AG04449 (cell line): ENCODE data around the gene DHRS9.

ENCODE experiments used
- CTCF ChIA-PET: fragments of 350-600 bp; formaldehyde crosslinking; extraction: SDS; loops from one replicate; lab custom pipeline; 2021; ENCODE audit warnings: antibody characterized with exemption; lab: Yijun Ruan, JAX
- POLR2A ChIA-PET: fragments of 400-600, 350-600 bp; formaldehyde crosslinking; extraction: SDS; loops from one replicate; lab custom pipeline; 2020; ENCODE audit warnings: antibody characterized with exemption, inconsistent platforms; lab: Yijun Ruan, JAX
- DNase-seq: peaks from one replicate; pipeline ENCODE4 v3.0.0-alpha.2; 2010; ENCODE audit warnings: low read depth, low spot score
- H3K4me3 ChIP-seq: 2 replicates; pipeline ENCODE4 v1.5.1; 2011; ENCODE audit warnings: low read depth, mild to moderate bottlenecking, control low read depth, low read length
- CTCF ChIP-seq: IDR thresholded peaks from one replicate; pipeline ENCODE4 v1.5.1; 2011; ENCODE audit warnings: mild to moderate bottlenecking, moderate library complexity, low read length, control low read depth, inconsistent platforms; ENCODE audit not compliant: insufficient read depth; ENCODE audit errors: missing control alignments

DHRS9 gene

GRCh38 chr2:169069341-169069740 lies at the start of gene DHRS9:
DHRS9 (plus strand) TSS chr2:169069563; CDS start chr2:169081582, 12,019 bp downstream.
- POLR2A ChIA-PET = no interaction called here
- TF ChIP-seq CTCF = no peak
- CTCF ChIA-PET = no interaction called here
- no peak within 1 kb of the TSS for H3K4me3 ChIP-seq
- no peak for DNase-seq

- H3K4me3 ChIP-seq = no peak overlapping the region
- no peak for TF ChIP-seq CTCF
- ChIA-PET POLR2A (no interaction called here), CTCF (no interaction called here)
- DNase-seq = no peak
These were observed 46.2 kb upstream of the DHRS9 start for GRCh38 chr2:169023161-169023560.

GRCh38 chr2:169026056-169026455 lies 43.3 kb upstream of the DHRS9 start:
- no peak overlapping the region for H3K4me3 ChIP-seq
- ChIA-PET CTCF (no interaction called here), POLR2A (no interaction called here)
- TF ChIP-seq CTCF = no peak
- no peak for DNase-seq

- H3K4me3 ChIP-seq = no peak overlapping the region
- CTCF ChIA-PET = no interaction called here
- POLR2A ChIA-PET = no interaction called here
- DNase-seq = no peak
- no peak for TF ChIP-seq CTCF
These were observed 42.1 kb upstream of the DHRS9 start for GRCh38 chr2:169027234-169027633.

- TF ChIP-seq CTCF = no peak
- DNase-seq = no peak
- CTCF ChIA-PET = interaction anchor here (1.0 kb wide), 1 partner anchor 103 kb away, joined by 3 read pairs; no protein-coding TSS in a partner anchor
- POLR2A ChIA-PET = no interaction called here
- no peak overlapping the region for H3K4me3 ChIP-seq
These were observed 40.0 kb upstream of the DHRS9 start for GRCh38 chr2:169029341-169029740.

GRCh38 chr2:169031202-169031601 lies 38.2 kb upstream of the DHRS9 start, which contains the start of gene ABCB11:
ABCB11 (minus strand) TSS chr2:169031324; CDS start chr2:169018125, 13,199 bp downstream.
- no peak within 1 kb of the TSS for H3K4me3 ChIP-seq
- no peak for DNase-seq
- CTCF ChIA-PET = no interaction called here
- POLR2A ChIA-PET = no interaction called here
- no peak for TF ChIP-seq CTCF
